ENCODE measurements around the gene MAGI2.

Gene MAGI2

GRCh38 chr7:79381921-79382320 lies 71.5 kb downstream of the MAGI2 start:
- no peak overlapping the region for H3K27ac ChIP-seq (replicated peaks; ENCODE audit: low read length)

GRCh38 chr7:79377097-79377496 lies 76.4 kb downstream of the MAGI2 start:
- H3K14ac ChIP-seq (ENCODE audit: low read length): no peak overlapping the region
- H3K27me3 ChIP-seq (ENCODE audit: control insufficient read depth in 3 of 3, insufficient read depth in 3 of 3, low read depth in 1 of 3, low read length in 3 of 3): no peaks in the 10 kb centered on the region
- H3K18ac ChIP-seq (ENCODE audit: low read length): no peak overlapping the region
- no peak for DNase-seq (ENCODE audit: low spot score)
- no peak overlapping the region for H2AK5ac ChIP-seq (ENCODE audit: low read depth, low read length)
- no peak overlapping the region for H4K91ac ChIP-seq (ENCODE audit: low read depth, low read length, poor library complexity)
- H2BK12ac ChIP-seq (ENCODE audit: low read length): no peak overlapping the region
- no peak overlapping the region for H3K4me2 ChIP-seq (ENCODE audit: insufficient read depth, low read length, poor library complexity, severe bottlenecking)
- H3K9me3 ChIP-seq (replicated peaks in 1 of 2; ENCODE audit: control insufficient read depth in 2 of 2, insufficient read depth in 1 of 2, low read depth in 1 of 2, low read length in 2 of 2): no peaks in the 10 kb centered on the region
- no peak overlapping the region for H3K23ac ChIP-seq (ENCODE audit: low read depth, low read length, poor library complexity)
- H2BK120ac ChIP-seq (ENCODE audit: low read depth, low read length): no peak overlapping the region
- H2BK15ac ChIP-seq (ENCODE audit: low read length): no peak overlapping the region
- H3K36me3 ChIP-seq (replicated peaks in 1 of 2; ENCODE audit: control insufficient read depth in 2 of 2, insufficient read depth in 2 of 2, low read length in 2 of 2): no peaks in the 10 kb centered on the region
- H3K4me1 ChIP-seq (ENCODE audit: control insufficient read depth in 2 of 2, insufficient read depth in 1 of 2, low read depth in 1 of 2, low read length in 2 of 2): no peaks in the 10 kb centered on the region
- H3K4ac ChIP-seq (ENCODE audit: low read length): no peak overlapping the region
- no peak overlapping the region for H3K4me3 ChIP-seq (ENCODE audit: low read length in 2 of 2)
- no peak overlapping the region for H3K9ac ChIP-seq (ENCODE audit: low read depth, low read length, poor library complexity)
- no peaks in the 10 kb centered on the region for H3K79me1 ChIP-seq (ENCODE audit: low read depth, low read length)
- H3K27ac ChIP-seq (replicated peaks; ENCODE audit: low read length): no peak overlapping the region
- no peak overlapping the region for H2BK5ac ChIP-seq (ENCODE audit: low read length)
- WGBS, 2 donors (ENCODE audit: extremely low coverage in 2 of 2, insufficient read length in 2 of 2, insufficient replicate concordance in 1 of 2): no CpG with 5 or more reads among the region's 4 CpGs
- no peak overlapping the region for H4K8ac ChIP-seq (ENCODE audit: low read depth, low read length)
- H2AFZ ChIP-seq (ENCODE audit: low read length): no peak overlapping the region

More at GRCh38 chr7:79381921-79382320, 71.5 kb downstream of the MAGI2 start:
- Histone ChIP-seq H3K79me1 (ENCODE audit: low read depth, low read length) (no peaks in the 10 kb centered on the region), H2BK5ac (ENCODE audit: low read length) (no peak overlapping the region), H3K14ac (ENCODE audit: low read length) (no peak overlapping the region), H3K9ac (ENCODE audit: low read depth, low read length, poor library complexity) (no peak overlapping the region), H3K4ac (ENCODE audit: low read length) (no peak overlapping the region), H3K4me3 (ENCODE audit: low read length in 2 of 2) (no peak overlapping the region), H4K91ac (ENCODE audit: low read depth, low read length, poor library complexity) (no peak overlapping the region), H3K36me3 (replicated peaks in 1 of 2; ENCODE audit: control insufficient read depth in 2 of 2, insufficient read depth in 2 of 2, low read length in 2 of 2) (no peaks in the 10 kb centered on the region), H2AK5ac (ENCODE audit: low read depth, low read length) (no peak overlapping the region), H2BK15ac (ENCODE audit: low read length) (no peak overlapping the region), H3K23ac (ENCODE audit: low read depth, low read length, poor library complexity) (no peak overlapping the region), H4K8ac (ENCODE audit: low read depth, low read length) (no peak overlapping the region), H3K4me1 (ENCODE audit: control insufficient read depth in 2 of 2, insufficient read depth in 1 of 2, low read depth in 1 of 2, low read length in 2 of 2) (no peaks in the 10 kb centered on the region), H3K9me3 (replicated peaks in 1 of 2; ENCODE audit: control insufficient read depth in 2 of 2, insufficient read depth in 1 of 2, low read depth in 1 of 2, low read length in 2 of 2) (no peaks in the 10 kb centered on the region), H2BK12ac (ENCODE audit: low read length) (no peak overlapping the region), H3K4me2 (ENCODE audit: insufficient read depth, low read length, poor library complexity, severe bottlenecking) (no peak overlapping the region), H2AFZ (ENCODE audit: low read length) (no peak overlapping the region), H3K18ac (ENCODE audit: low read length) (no peak overlapping the region), H2BK120ac (ENCODE audit: low read depth, low read length) (no peak overlapping the region), H3K27me3 (ENCODE audit: control insufficient read depth in 3 of 3, insufficient read depth in 3 of 3, low read depth in 1 of 3, low read length in 3 of 3) (no peaks in the 10 kb centered on the region)
- DNase-seq (ENCODE audit: low spot score): no peak

- Histone ChIP-seq H2BK12ac (ENCODE audit: low read length) (no peak overlapping the region), H3K4ac (ENCODE audit: low read length) (no peak overlapping the region), H4K8ac (ENCODE audit: low read depth, low read length) (no peak overlapping the region), H3K14ac (ENCODE audit: low read length) (no peak overlapping the region), H3K9me3 (replicated peaks in 1 of 2; ENCODE audit: control insufficient read depth in 2 of 2, insufficient read depth in 1 of 2, low read depth in 1 of 2, low read length in 2 of 2) (no peaks in the 10 kb centered on the region), H3K27ac (replicated peaks; ENCODE audit: low read length) (no peak overlapping the region), H2BK5ac (ENCODE audit: low read length) (no peak overlapping the region), H2AFZ (ENCODE audit: low read length) (no peak overlapping the region), H3K79me1 (ENCODE audit: low read depth, low read length) (no peaks in the 10 kb centered on the region), H3K9ac (ENCODE audit: low read depth, low read length, poor library complexity) (no peak overlapping the region), H2BK120ac (ENCODE audit: low read depth, low read length) (no peak overlapping the region), H2AK5ac (ENCODE audit: low read depth, low read length) (no peak overlapping the region), H3K4me2 (ENCODE audit: insufficient read depth, low read length, poor library complexity, severe bottlenecking) (no peak overlapping the region), H3K18ac (ENCODE audit: low read length) (no peak overlapping the region), H3K27me3 (ENCODE audit: control insufficient read depth in 3 of 3, insufficient read depth in 3 of 3, low read depth in 1 of 3, low read length in 3 of 3) (no peaks in the 10 kb centered on the region), H2BK15ac (ENCODE audit: low read length) (no peak overlapping the region), H3K4me1 (ENCODE audit: control insufficient read depth in 2 of 2, insufficient read depth in 1 of 2, low read depth in 1 of 2, low read length in 2 of 2) (no peaks in the 10 kb centered on the region), H3K23ac (ENCODE audit: low read depth, low read length, poor library complexity) (no peak overlapping the region), H3K4me3 (ENCODE audit: low read length in 2 of 2) (no peak overlapping the region), H3K36me3 (replicated peaks in 1 of 2; ENCODE audit: control insufficient read depth in 2 of 2, insufficient read depth in 2 of 2, low read length in 2 of 2) (no peaks in the 10 kb centered on the region), H4K91ac (ENCODE audit: low read depth, low read length, poor library complexity) (no peak overlapping the region)
- DNase-seq (ENCODE audit: low spot score): no peak
- no CpG with 5 or more reads among the region's 5 CpGs for WGBS, 2 donors (ENCODE audit: extremely low coverage in 2 of 2, insufficient read length in 2 of 2, insufficient replicate concordance in 1 of 2)
Observed at GRCh38 chr7:79376299-79377025, 77.0 kb downstream of the MAGI2 start.

GRCh38 chr7:79361214-79361613 lies 92.3 kb downstream of the MAGI2 start:
- no CpG with 5 or more reads among the region's 2 CpGs for WGBS, 2 donors (ENCODE audit: extremely low coverage in 2 of 2, insufficient read length in 2 of 2, insufficient replicate concordance in 1 of 2)
- Histone ChIP-seq H3K9ac (ENCODE audit: low read depth, low read length, poor library complexity) (no peak overlapping the region), H2BK12ac (ENCODE audit: low read length) (no peak overlapping the region), H3K79me1 (ENCODE audit: low read depth, low read length) (no peaks in the 10 kb centered on the region), H3K27me3 (ENCODE audit: control insufficient read depth in 3 of 3, insufficient read depth in 3 of 3, low read depth in 1 of 3, low read length in 3 of 3) (no peaks in the 10 kb centered on the region), H2AK5ac (ENCODE audit: low read depth, low read length) (no peak overlapping the region), H3K27ac (replicated peaks; ENCODE audit: low read length) (no peak overlapping the region), H3K18ac (ENCODE audit: low read length) (no peak overlapping the region), H3K4me1 (ENCODE audit: control insufficient read depth in 2 of 2, insufficient read depth in 1 of 2, low read depth in 1 of 2, low read length in 2 of 2) (no peaks in the 10 kb centered on the region), H2BK15ac (ENCODE audit: low read length) (no peak overlapping the region), H3K4me3 (ENCODE audit: low read length in 2 of 2) (no peak overlapping the region), H2BK5ac (ENCODE audit: low read length) (no peak overlapping the region), H4K8ac (ENCODE audit: low read depth, low read length) (no peak overlapping the region), H4K91ac (ENCODE audit: low read depth, low read length, poor library complexity) (no peak overlapping the region), H3K36me3 (replicated peaks in 1 of 2; ENCODE audit: control insufficient read depth in 2 of 2, insufficient read depth in 2 of 2, low read length in 2 of 2) (no peaks in the 10 kb centered on the region), H3K23ac (ENCODE audit: low read depth, low read length, poor library complexity) (no peak overlapping the region), H3K4ac (ENCODE audit: low read length) (no peak overlapping the region), H3K9me3 (replicated peaks in 1 of 2; ENCODE audit: control insufficient read depth in 2 of 2, insufficient read depth in 1 of 2, low read depth in 1 of 2, low read length in 2 of 2) (no peaks in the 10 kb centered on the region), H3K4me2 (ENCODE audit: insufficient read depth, low read length, poor library complexity, severe bottlenecking) (no peak overlapping the region), H2AFZ (ENCODE audit: low read length) (no peak overlapping the region), H2BK120ac (ENCODE audit: low read depth, low read length) (no peak overlapping the region), H3K14ac (ENCODE audit: low read length) (no peak overlapping the region)
- DNase-seq (ENCODE audit: low spot score): no peak

Data from neuronal stem cell (in vitro differentiated cells).